Adrenal gland (tissue), 5 donors: Measurements from ENCODE around the gene HDAC4.

Experiments
- CTCF ChIP-seq, 6 experiments: fragments of 450-650 bp in 4 of 6; fragments of 200-600 bp in 2 of 6; sonication (generic) in 1 of 6; IDR thresholded peaks; 1 replicate in 5 of 6; 2 replicates in 1 of 6; pipeline versions ENCODE4 v1.5.1 to v1.8.0; 2016 to 2021; ENCODE audit warnings: antibody characterized with exemption in 6 of 6, mild to moderate bottlenecking in 2 of 6, moderate library complexity in 1 of 6
- POLR2A ChIP-seq, 2 donors: fragments of 450-650 bp; IDR thresholded peaks; one replicate each; pipeline ENCODE4 v1.6.1; 2017; ENCODE audit warnings: antibody characterized with exemption in 2 of 2, mild to moderate bottlenecking in 2 of 2, moderate library complexity in 1 of 2
- donor health status: DM: no; HTN: no; CAD: no.

- TF ChIP-seq CTCF (IDR thresholded peaks at IDR 0.05) (no peak), POLR2A (IDR thresholded peaks at IDR 0.05) (no peak)
These were observed 35.6 kb downstream of the HDAC4 start for GRCh38 chr2:239365071-239365781.
